H9 (cell line): ENCODE results near the gene PSMC1. TPM values are rescaled to one million over a fixed set of nuclear protein-coding genes. Genes with fewer than 3 reads are reported as not detected.
A peak's percentile ranks its signal among the peaks of the same experiment; 100 is the strongest.

Experiments
- DNase-seq: peaks from one replicate; pipeline ENCODE4 v3.0.0-alpha.2; 2017
- H2AFZ ChIP-seq: one replicate; pipeline ENCODE4 v1.6.1; 2013; ENCODE audit warnings: mild to moderate bottlenecking, low read length, control low read depth, moderate library complexity
- H2AK5ac ChIP-seq: 2 replicates; pipeline ENCODE4 v1.6.1; 2013; ENCODE audit warnings: low read length, control low read depth, mixed read lengths; ENCODE audit not compliant: insufficient read length
- H2BK120ac ChIP-seq: one replicate; pipeline ENCODE4 v1.6.1; 2013; ENCODE audit warnings: low read depth, mild to moderate bottlenecking, low read length, control low read depth, inconsistent platforms; ENCODE audit not compliant: poor library complexity, severe bottlenecking
- H2BK12ac ChIP-seq: 2 replicates; pipeline ENCODE4 v1.6.1; 2013; ENCODE audit warnings: low read length, control low read depth, mixed read lengths, low read depth; ENCODE audit not compliant: insufficient read length
- H2BK15ac ChIP-seq: 2 replicates; pipeline ENCODE4 v1.6.1; 2013; ENCODE audit warnings: low read depth, low read length, control low read depth
- H2BK20ac ChIP-seq: one replicate; pipeline ENCODE4 v1.6.1; 2013; ENCODE audit warnings: low read depth, mild to moderate bottlenecking, low read length, control low read depth, inconsistent platforms; ENCODE audit not compliant: poor library complexity, severe bottlenecking
- H2BK5ac ChIP-seq: 2 replicates; pipeline ENCODE4 v1.6.1; 2013; ENCODE audit warnings: low read length, control low read depth, mixed read lengths; ENCODE audit not compliant: insufficient read length
- H3K14ac ChIP-seq: 2 replicates; pipeline ENCODE4 v1.6.1; 2013; ENCODE audit warnings: low read length, control low read depth; ENCODE audit not compliant: insufficient read depth
- H3K18ac ChIP-seq: 2 replicates; pipeline ENCODE4 v1.6.1; 2013; ENCODE audit warnings: low read depth, mild to moderate bottlenecking, mixed read lengths, low read length, control low read depth; ENCODE audit not compliant: insufficient read length
- H3K23ac ChIP-seq: 2 replicates; pipeline ENCODE4 v1.6.1; 2013; ENCODE audit warnings: low read length, control low read depth, mixed read lengths, low read depth; ENCODE audit not compliant: insufficient read length
- H3K23me2 ChIP-seq: 2 replicates; pipeline ENCODE4 v1.6.1; 2013; ENCODE audit warnings: low read depth, mild to moderate bottlenecking, mixed read lengths, low read length, control low read depth; ENCODE audit not compliant: insufficient read length, poor library complexity, severe bottlenecking
- H3K27ac ChIP-seq: 2 replicates; pipeline ENCODE4 v1.5.1; 2013; ENCODE audit warnings: low read length, control low read depth, mixed read lengths, low read depth; ENCODE audit not compliant: insufficient read length
- H3K27me3 ChIP-seq: 2 replicates; pipeline ENCODE4 v1.6.1; 2013; ENCODE audit warnings: low read length, control low read depth, inconsistent platforms; ENCODE audit not compliant: insufficient read depth
- H3K4ac ChIP-seq: 2 replicates; pipeline ENCODE4 v1.6.1; 2013; ENCODE audit warnings: low read depth, mild to moderate bottlenecking, control low read depth, inconsistent platforms, low read length, moderate library complexity
- H3K4me1 ChIP-seq: 2 replicates; pipeline ENCODE4 v1.6.1; 2013; ENCODE audit warnings: low read length, control low read depth, inconsistent platforms; ENCODE audit not compliant: insufficient read depth
- H3K4me2 ChIP-seq: 2 replicates; pipeline ENCODE4 v1.6.1; 2013; ENCODE audit warnings: low read length, control low read depth, mixed read lengths; ENCODE audit not compliant: insufficient read length, insufficient read depth
- H3K56ac ChIP-seq: 2 replicates; pipeline ENCODE4 v1.6.1; 2013; ENCODE audit warnings: low read depth, mild to moderate bottlenecking, mixed read lengths, low read length, control low read depth; ENCODE audit not compliant: insufficient read length
- H3K79me1 ChIP-seq: 2 replicates; pipeline ENCODE4 v1.6.1; 2013; ENCODE audit warnings: low read depth, mild to moderate bottlenecking, moderate library complexity, low read length, control low read depth, inconsistent platforms; ENCODE audit not compliant: insufficient read depth, poor library complexity, severe bottlenecking
- H3K79me2 ChIP-seq: 2 replicates; pipeline ENCODE4 v1.6.1; 2013; ENCODE audit warnings: low read length, control low read depth, inconsistent platforms; ENCODE audit not compliant: insufficient read depth
- H3K9ac ChIP-seq: 2 replicates; pipeline ENCODE4 v1.6.1; 2013; ENCODE audit warnings: low read length, control low read depth, mixed read lengths; ENCODE audit not compliant: insufficient read length; ENCODE audit errors: extremely low read depth
- H3K9me3 ChIP-seq: one replicate; pipeline ENCODE4 v1.6.1; 2013; ENCODE audit warnings: low read depth, low read length, inconsistent platforms; ENCODE audit not compliant: control insufficient read depth
- H3T11ph ChIP-seq: one replicate; pipeline ENCODE4 v1.6.1; 2013; ENCODE audit warnings: mild to moderate bottlenecking, low read length, control low read depth, inconsistent platforms
- H4K20me1 ChIP-seq: one replicate; pipeline ENCODE4 v1.6.1; 2013; ENCODE audit not compliant: control insufficient read depth, insufficient read length, insufficient read depth
- H4K5ac ChIP-seq: 2 replicates; pipeline ENCODE4 v1.6.1; 2013; ENCODE audit warnings: low read depth, mild to moderate bottlenecking, mixed read lengths, low read length, control low read depth; ENCODE audit not compliant: insufficient read length
- H4K8ac ChIP-seq: replicated peaks from 2 replicates; pipeline ENCODE4 v1.6.1; 2013; ENCODE audit warnings: low read length, control low read depth, mixed read lengths, low read depth; ENCODE audit not compliant: insufficient read length
- H4K91ac ChIP-seq: 2 replicates; pipeline ENCODE4 v1.6.1; 2013; ENCODE audit warnings: low read depth, mild to moderate bottlenecking, moderate library complexity, mixed read lengths, low read length, control low read depth; ENCODE audit not compliant: insufficient read length
- H3K27ac Mint-ChIP-seq, 3 experiments: 2 replicates in 2 of 3; 3 replicates in 1 of 3; pipeline ENCODE4 v1.8.0; 2020 to 2021; ENCODE audit warnings: mixed read lengths in 3 of 3, mild to moderate bottlenecking in 1 of 3, moderate library complexity in 1 of 3
- H3K27me3 Mint-ChIP-seq: 2 replicates; pipeline ENCODE4 v1.8.0; 2021; ENCODE audit warnings: low read depth, mild to moderate bottlenecking, moderate library complexity, mixed read lengths
- H3K36me3 Mint-ChIP-seq, 3 experiments: 2 replicates in 2 of 3; 3 replicates in 1 of 3; pipeline ENCODE4 v1.8.0; 2020 to 2021; ENCODE audit warnings: low read depth in 3 of 3, mixed read lengths in 3 of 3; ENCODE audit not compliant: insufficient read depth in 1 of 3
- H3K4me1 Mint-ChIP-seq, 2 experiments: 2 replicates each; pipeline ENCODE4 v1.8.0; 2020; ENCODE audit warnings: mixed read lengths in 2 of 2
- H3K4me3 Mint-ChIP-seq, 2 experiments: 2 replicates in 1 of 2; 3 replicates in 1 of 2; pipeline ENCODE4 v1.8.0; 2020 to 2021; ENCODE audit warnings: mild to moderate bottlenecking in 2 of 2, mixed read lengths in 2 of 2, moderate library complexity in 1 of 2
- H3K9me3 Mint-ChIP-seq, 2 experiments: 2 replicates in 1 of 2; 3 replicates in 1 of 2; pipeline ENCODE4 v1.8.0; 2020; ENCODE audit warnings: mild to moderate bottlenecking in 2 of 2, mixed read lengths in 2 of 2, moderate library complexity in 1 of 2
- CTCF ChIP-seq: fragments of 200-600 bp; sonication (generic); conservative IDR thresholded peaks from 3 replicates; pipeline ENCODE4 v1.8.0; 2021; ENCODE audit warnings: antibody characterized with exemption, mild to moderate bottlenecking
- WGBS: extraction: QIAGEN DNeasy Blood & Tissue Kit; methylation state at CpG from one replicate; pipeline ENCODE4 v1.1.7; 2013; ENCODE audit warnings: missing lambda C conversion rate, low lambda C conversion rate, mixed read lengths; ENCODE audit not compliant: insufficient read length; ENCODE audit errors: extremely low coverage; 5-methylcytosine and 5-hydroxymethylcytosine counted together
- total RNA-seq: library from RNA; stranded (reverse); gene quantifications from 2 replicates; pipeline ENCODE4 v1.2.1, GENCODE V29; 2021

Gene PSMC1
- total RNA-seq, 1 experiment from 2014 or later: 113 TPM

GRCh38 chr14:90274019-90274418 lies 17.7 kb downstream of the PSMC1 start:
- Histone ChIP-seq H2BK15ac (no peak overlapping the region), H2BK5ac (no peak overlapping the region), H3K4me1 (no peaks in the 10 kb centered on the region), H3K4ac (no peak overlapping the region), H3K18ac (no peak overlapping the region), H3K56ac (no peak overlapping the region), H3T11ph (no peak overlapping the region), H2BK120ac (no peak overlapping the region), H4K91ac (no peak overlapping the region), H3K9me3 (no peaks in the 10 kb centered on the region), H3K9ac (no peak overlapping the region), H3K79me2 (no peaks in the 10 kb centered on the region), H3K79me1 (no peaks in the 10 kb centered on the region), H3K27me3 (no peaks in the 10 kb centered on the region), H2AK5ac (no peak overlapping the region), H4K5ac (no peak overlapping the region), H3K23ac (no peak overlapping the region), H4K20me1 (no peaks in the 10 kb centered on the region), H2BK12ac (no peak overlapping the region), H3K4me2 (no peak overlapping the region), H3K14ac (no peak overlapping the region), H2BK20ac (no peak overlapping the region), H3K27ac (no peak overlapping the region), H2AFZ (no peak overlapping the region), H4K8ac (no peak overlapping the region), H3K23me2 (no peaks in the 10 kb centered on the region)
- H3K27ac Mint-ChIP-seq: peak overlapping the region; percentile 27 to 64 (median 57); a peak in 3 of 7 replicates
- no CpG with 5 or more reads among the region's 9 CpGs for WGBS
- TF ChIP-seq CTCF: peak; percentile 45
- peak; percentile 65 for DNase-seq
- no peak overlapping the region; a peak in 1 of 5 replicates for H3K4me3 Mint-ChIP-seq
- H3K4me1 Mint-ChIP-seq: no peaks in the 10 kb centered on the region
- H3K36me3 Mint-ChIP-seq: peaks cover 10 to 78% (median 55%) of the 10 kb centered on the region in 3 experiments; a peak in 6 of 7 replicates
- no peaks in the 10 kb centered on the region for H3K9me3 Mint-ChIP-seq
- no peaks in the 10 kb centered on the region for H3K27me3 Mint-ChIP-seq
